ENCODE results near the gene SLIT3.

- TF ChIP-seq ZNF138 (tag by site-specific recombination; IDR thresholded peaks at IDR 0.05; ENCODE audit: borderline replicate concordance) (no peak), CTCF (tag by site-specific recombination; IDR thresholded peaks at IDR 0.05) (no peak), PBX3 (CRISPR knock-in tag; IDR thresholded peaks at IDR 0.05) (no peak), KLF16 (tag by site-specific recombination; IDR thresholded peaks at IDR 0.05) (no peak), ZBTB11 (tag by site-specific recombination; conservative IDR thresholded peaks at IDR 0.05; ENCODE audit: low read depth) (no peak), ZNF791 (tag by site-specific recombination; IDR thresholded peaks at IDR 0.05) (no peak), ZSCAN18 (tag by site-specific recombination; IDR thresholded peaks at IDR 0.05) (no peak), ZNF280D (tag by site-specific recombination; IDR thresholded peaks at IDR 0.05) (no peak), ZNF624 (tag by site-specific recombination; IDR thresholded peaks at IDR 0.05) (no peak), PRDM4 (tag by site-specific recombination; IDR thresholded peaks at IDR 0.05) (no peak)
Measured at GRCh38 chr5:168663276-168664004, 637.5 kb downstream of the SLIT3 start.
